PC-3 (cell line): ENCODE measurements around the gene TOP2B. TPM values are rescaled to one million over a fixed set of nuclear protein-coding genes. Genes with fewer than 3 reads are reported as not detected.

Source experiments
- ATAC-seq: fragments of 200-7000 bp; cut with Tn5 transposase; 2 replicates; pipeline ENCODE4 v1.9.1; 2020; ENCODE audit warnings: mild to moderate bottlenecking, moderate library complexity
- BruUV-seq: library from RNA; stranded (reverse); fragments of 400-500 nt; replicated peaks from 2 replicates; lab custom pipeline; 2021; lab: Mats Ljungman, UMichigan
- CTCF ChIA-PET: fragments of 300-600 bp; sonication (Branson Sonifier 250); formaldehyde crosslinking; loops from one replicate; lab custom pipeline; 2022; ENCODE audit warnings: antibody characterized with exemption; lab: Charles Lee
- POLR2A ChIA-PET: fragments of 300-600 bp; sonication (Branson Sonifier 250); formaldehyde crosslinking; loops from one replicate; lab custom pipeline; 2022; ENCODE audit warnings: antibody characterized with exemption; ENCODE audit not compliant: unreplicated experiment; lab: Charles Lee
- DNase-seq: peaks from one replicate; pipeline ENCODE4 v3.0.0-alpha.2; 2015
- H2AFZ ChIP-seq: fragments of 300-600 bp; sonication (generic); 2 replicates; pipeline ENCODE4 v1.6.0; 2016; ENCODE audit warnings: antibody characterized with exemption, low read length
- H3F3A ChIP-seq: fragments of 300-600 bp; sonication (generic); one replicate; pipeline ENCODE4 v1.6.0; 2017; ENCODE audit warnings: antibody characterized with exemption, low read length, control low read depth, mild to moderate bottlenecking; ENCODE audit not compliant: unreplicated experiment
- H3K27ac ChIP-seq: fragments of 300-600 bp; sonication (generic); 2 replicates; pipeline ENCODE4 v1.5.1; 2016; ENCODE audit warnings: mild to moderate bottlenecking, low read length
- H3K27me3 ChIP-seq: fragments of 300-600 bp; sonication (generic); 2 replicates; pipeline ENCODE4 v1.6.1; 2016; ENCODE audit warnings: low read length, mixed read lengths
- H3K36me3 ChIP-seq: fragments of 300-600 bp; sonication (generic); 2 replicates; pipeline ENCODE4 v1.6.1; 2016; ENCODE audit warnings: low read depth, mixed run types, low read length, mixed read lengths
- H3K4me1 ChIP-seq: fragments of 300-600 bp; sonication (generic); 2 replicates; pipeline ENCODE4 v1.5.1; 2016; ENCODE audit warnings: low read length; ENCODE audit not compliant: insufficient read depth
- H3K4me2 ChIP-seq: fragments of 300-600 bp; sonication (generic); 2 replicates; pipeline ENCODE4 v1.6.0; 2016; ENCODE audit warnings: low read length
- H3K4me3 ChIP-seq: fragments of 300-600 bp; sonication (generic); 2 replicates; pipeline ENCODE4 v1.5.1; 2016; ENCODE audit warnings: mild to moderate bottlenecking, low read length, mixed read lengths
- H3K79me2 ChIP-seq: fragments of 300-600 bp; sonication (generic); 2 replicates; pipeline ENCODE4 v1.6.1; 2017; ENCODE audit warnings: low read length, mixed read lengths
- H3K9ac ChIP-seq: fragments of 300-600 bp; sonication (generic); 2 replicates; pipeline ENCODE4 v1.6.0; 2016; ENCODE audit warnings: mild to moderate bottlenecking, low read length
- H3K9me2 ChIP-seq: fragments of 300-600 bp; sonication (generic); replicated peaks from 2 replicates; pipeline ENCODE4 v1.6.1; 2016; ENCODE audit warnings: mixed run types, low read length, mixed read lengths
- H3K9me3 ChIP-seq: fragments of 300-600 bp; sonication (generic); 2 replicates; pipeline ENCODE4 v1.6.1; 2016; ENCODE audit warnings: low read length, mixed read lengths
- H4K20me1 ChIP-seq: fragments of 300-600 bp; sonication (generic); 2 replicates; pipeline ENCODE4 v1.6.1; 2016; ENCODE audit warnings: low read length, mixed read lengths
- EZH2 ChIP-seq: fragments of 300-600 bp; sonication (generic); IDR thresholded peaks from one replicate; pipeline ENCODE4 v1.6.1; 2017; ENCODE audit warnings: antibody characterized with exemption, mild to moderate bottlenecking, low read length; ENCODE audit not compliant: unreplicated experiment
- EZH2phosphoT487 ChIP-seq: fragments of 300-600 bp; sonication (generic); IDR thresholded peaks from 2 replicates; pipeline ENCODE4 v1.6.1; 2018; ENCODE audit warnings: mild to moderate bottlenecking, antibody characterized with exemption, low read length, borderline replicate concordance
- intact Hi-C: fragments of 100-400 bp; cut with micrococcal nuclease; formaldehyde crosslinking; loops from 2 replicates; pipeline ENCODE4 v1.9.0; 2023
- total RNA-seq: library from RNA; depleted of rRNA; stranded (reverse); fragments of >200 nt; gene quantifications from 2 replicates; pipeline ENCODE4 v1.2.3, GENCODE V29; 2014
- TF ChIP-seq, protein P1 (sequence below): fragments of 300-600 bp; sonication (generic); conservative IDR thresholded peaks from 2 replicates; pipeline ENCODE4 v1.5.1; 2017; ENCODE audit warnings: antibody characterized with exemption, low read depth, mild to moderate bottlenecking, low read length

Gene TOP2B
- total RNA-seq, 1 experiment from 2014 or later = 79.0 TPM

DNA sequence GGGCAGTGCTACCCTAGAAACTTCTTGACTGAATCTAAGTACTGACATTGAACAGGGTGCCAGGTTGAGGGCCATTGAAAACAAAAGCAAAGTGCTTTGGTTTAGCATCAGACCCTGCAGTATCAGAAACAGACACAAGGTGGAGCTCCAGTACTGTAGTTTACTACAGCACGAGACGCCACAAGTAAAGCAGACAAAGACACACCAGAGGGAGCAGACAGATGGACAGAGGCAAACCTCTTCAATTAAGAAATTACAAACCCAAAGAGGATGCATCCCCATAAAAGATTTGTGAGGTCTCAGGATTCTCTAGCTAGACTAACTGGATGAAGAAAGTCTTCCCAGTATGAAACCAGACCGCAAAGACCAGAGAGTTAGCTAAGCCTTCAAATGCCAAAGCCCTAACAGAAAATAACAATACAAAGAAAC is 16.6 kb downstream of the TOP2B start:
- H3K9me2 ChIP-seq = no peaks in the 10 kb centered on the region
- peak; percentile 95 for ATAC-seq
- H3F3A ChIP-seq = no peaks in the 10 kb centered on the region
- H3K27ac ChIP-seq = no peak overlapping the region
- no peaks in the 10 kb centered on the region for H3K27me3 ChIP-seq
- no peaks in the 10 kb centered on the region for H3K9me3 ChIP-seq
- no peaks in the 10 kb centered on the region for H3K4me1 ChIP-seq
- peaks cover 73% of the 10 kb centered on the region for H3K79me2 ChIP-seq
- H3K4me2 ChIP-seq = no peak overlapping the region
- no peak overlapping the region for H3K4me3 ChIP-seq
- ChIA-PET POLR2A (no interaction called here), CTCF (interaction anchor here (0.6 to 1.5 kb wide), 3 partner anchors 31 to 206 kb away, joined by 3 to 12 read pairs (median 7); no protein-coding TSS in a partner anchor)
- intact Hi-C loops = loop anchor here (1.0 to 2.0 kb wide), 6 partner anchors 15 to 314 kb away; no protein-coding TSS in a partner anchor
- H2AFZ ChIP-seq = no peak overlapping the region
- DNase-seq = peak; percentile 95
- no peak overlapping the region for H3K9ac ChIP-seq
- peaks cover 19% of the 10 kb centered on the region; the same call in 1 of the 2 replicates for H4K20me1 ChIP-seq
- TF ChIP-seq, protein P1, sequence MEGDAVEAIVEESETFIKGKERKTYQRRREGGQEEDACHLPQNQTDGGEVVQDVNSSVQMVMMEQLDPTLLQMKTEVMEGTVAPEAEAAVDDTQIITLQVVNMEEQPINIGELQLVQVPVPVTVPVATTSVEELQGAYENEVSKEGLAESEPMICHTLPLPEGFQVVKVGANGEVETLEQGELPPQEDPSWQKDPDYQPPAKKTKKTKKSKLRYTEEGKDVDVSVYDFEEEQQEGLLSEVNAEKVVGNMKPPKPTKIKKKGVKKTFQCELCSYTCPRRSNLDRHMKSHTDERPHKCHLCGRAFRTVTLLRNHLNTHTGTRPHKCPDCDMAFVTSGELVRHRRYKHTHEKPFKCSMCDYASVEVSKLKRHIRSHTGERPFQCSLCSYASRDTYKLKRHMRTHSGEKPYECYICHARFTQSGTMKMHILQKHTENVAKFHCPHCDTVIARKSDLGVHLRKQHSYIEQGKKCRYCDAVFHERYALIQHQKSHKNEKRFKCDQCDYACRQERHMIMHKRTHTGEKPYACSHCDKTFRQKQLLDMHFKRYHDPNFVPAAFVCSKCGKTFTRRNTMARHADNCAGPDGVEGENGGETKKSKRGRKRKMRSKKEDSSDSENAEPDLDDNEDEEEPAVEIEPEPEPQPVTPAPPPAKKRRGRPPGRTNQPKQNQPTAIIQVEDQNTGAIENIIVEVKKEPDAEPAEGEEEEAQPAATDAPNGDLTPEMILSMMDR = peak; percentile 95
- TF ChIP-seq EZH2 = no peak
- H3K36me3 ChIP-seq = peaks cover 11% of the 10 kb centered on the region; the same call in 1 of the 2 replicates
- no TSS peak for BruUV-seq

DNA sequence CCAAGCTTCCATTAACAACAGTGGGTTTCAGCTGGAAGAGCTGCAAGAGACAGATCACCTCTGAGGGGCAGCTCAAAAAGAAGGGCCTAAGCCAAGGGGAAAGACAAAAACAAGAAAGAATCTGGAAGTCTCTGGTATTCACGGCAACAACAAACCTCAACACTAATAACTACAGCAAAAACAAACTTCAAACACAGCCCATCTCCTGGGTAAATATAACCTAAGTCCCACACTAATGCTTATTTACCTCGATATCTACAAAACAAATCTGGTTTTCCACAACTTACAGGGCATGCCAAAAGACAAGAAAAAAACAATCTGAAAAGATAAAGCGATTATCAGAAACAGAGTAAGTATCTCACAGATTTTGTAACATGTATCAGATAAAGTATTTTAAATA is 29.7 kb downstream of the TOP2B start:
- Histone ChIP-seq H3K4me2 (no peak overlapping the region), H3K79me2 (no peaks in the 10 kb centered on the region), H3K9ac (no peak overlapping the region), H3K4me1 (no peaks in the 10 kb centered on the region), H3K4me3 (no peak overlapping the region), H2AFZ (no peak overlapping the region), H4K20me1 (no peaks in the 10 kb centered on the region), H3K27ac (no peak overlapping the region), H3K9me2 (no peaks in the 10 kb centered on the region), H3K36me3 (peaks cover 24% of the 10 kb centered on the region; the same call in 1 of the 2 replicates), H3K27me3 (no peaks in the 10 kb centered on the region), H3K9me3 (no peaks in the 10 kb centered on the region), H3F3A (no peaks in the 10 kb centered on the region)
- BruUV-seq = no TSS peak
- POLR2A ChIA-PET = no interaction called here
- CTCF ChIA-PET = no interaction called here
- intact Hi-C loops = no loop called here
- TF ChIP-seq, protein P1 = no peak
- TF ChIP-seq EZH2phosphoT487 (no peak), EZH2 (no peak)
- DNase-seq (no peak), ATAC-seq (no peak)

DNA sequence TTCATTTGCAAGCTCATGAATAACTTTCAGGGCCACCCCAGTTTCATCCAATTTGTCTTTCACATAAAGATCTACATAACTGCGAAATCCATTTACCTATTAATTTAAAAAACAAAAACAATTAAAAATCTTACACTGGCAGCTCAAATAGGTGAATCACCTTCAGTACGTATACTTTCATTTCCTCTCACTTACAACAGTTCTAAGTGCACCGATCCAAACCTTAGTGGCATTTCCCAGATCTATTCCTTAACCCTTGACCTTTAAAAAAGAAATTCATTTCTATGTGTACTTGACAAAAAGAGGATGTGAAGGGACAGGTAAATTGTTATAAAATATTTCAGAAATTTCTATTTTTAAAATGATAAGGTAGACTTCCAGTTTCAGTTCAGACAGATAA is 30.8 kb downstream of the TOP2B start:
- intact Hi-C loops = no loop called here
- Histone ChIP-seq H3K4me1 (no peaks in the 10 kb centered on the region), H3K27me3 (no peaks in the 10 kb centered on the region), H3K9me2 (no peaks in the 10 kb centered on the region), H3F3A (no peaks in the 10 kb centered on the region), H3K4me2 (no peak overlapping the region), H3K9ac (no peak overlapping the region), H3K4me3 (no peak overlapping the region), H2AFZ (no peak overlapping the region), H3K27ac (no peak overlapping the region), H3K9me3 (no peaks in the 10 kb centered on the region), H3K79me2 (no peaks in the 10 kb centered on the region), H4K20me1 (no peaks in the 10 kb centered on the region), H3K36me3 (peaks cover 31% of the 10 kb centered on the region)
- ATAC-seq = no peak
- no TSS peak for BruUV-seq
- DNase-seq = no peak
- ChIA-PET CTCF (no interaction called here), POLR2A (no interaction called here)
- TF ChIP-seq EZH2 (no peak), EZH2phosphoT487 (no peak)
- TF ChIP-seq, protein P1 = no peak
